B cell (primary cell): ENCODE results near the gene ASH1L. TPM values are rescaled to one million over a fixed set of nuclear protein-coding genes. Genes with fewer than 3 reads are reported as not detected.

ENCODE experiments used
- ATAC-seq: fragments of 200-7000 bp; cut with Tn5 transposase; one replicate; pipeline ENCODE4 v1.10.0; 2021; ENCODE audit warnings: low read depth, mild to moderate bottlenecking, moderate number of reproducible peaks, moderate library complexity
- CTCF ChIA-PET: fragments of 350-600 bp; sonication (Branson Sonifier 250); formaldehyde crosslinking; loops from one replicate; lab custom pipeline; 2021; ENCODE audit warnings: antibody characterized with exemption, inconsistent platforms; lab: Charles Lee
- POLR2A ChIA-PET: fragments of 350-600 bp; sonication (Branson Sonifier 250); formaldehyde crosslinking; loops from one replicate; lab custom pipeline; 2021; ENCODE audit warnings: antibody characterized with exemption; lab: Charles Lee
- DNase-seq: peaks from one replicate; pipeline ENCODE4 v3.0.0; 2013
- H2AFZ ChIP-seq: 2 replicates; pipeline ENCODE4 v1.6.1; 2012; ENCODE audit warnings: mild to moderate bottlenecking, low read depth, low read length; ENCODE audit not compliant: insufficient read depth, poor library complexity, severe bottlenecking
- H3K27ac ChIP-seq, 2 donors: 1 replicate in 1 of 2; 2 replicates in 1 of 2; pipeline ENCODE4 v1.5.1; 2012 to 2013; ENCODE audit warnings: low read length in 2 of 2, mild to moderate bottlenecking in 2 of 2, moderate library complexity in 1 of 2
- H3K27me3 ChIP-seq, 4 experiments: fragments of 200-600 bp in 1 of 4; sonication (generic) in 1 of 4; replicated peaks in 1 of 4; 1 replicate in 2 of 4; 2 replicates in 2 of 4; pipeline versions ENCODE4 v1.6.1 to v1.7.0; 2013 to 2016; ENCODE audit warnings: low read length in 3 of 4, mild to moderate bottlenecking in 2 of 4, mixed read lengths in 1 of 4, moderate library complexity in 1 of 4; ENCODE audit not compliant: insufficient read depth in 4 of 4, control insufficient read depth in 3 of 4; ENCODE audit errors: control extremely low read depth in 1 of 4
- H3K36me3 ChIP-seq, 2 experiments: replicated peaks in 1 of 2; 1 replicate in 1 of 2; 2 replicates in 1 of 2; pipeline versions ENCODE4 v1.6.1 to v1.7.1; 2013; ENCODE audit warnings: low read length in 1 of 2; ENCODE audit not compliant: insufficient read depth in 2 of 2, control insufficient read depth in 1 of 2; ENCODE audit errors: control extremely low read depth in 1 of 2, extremely low read depth in 1 of 2
- H3K4me1 ChIP-seq, 2 donors: fragments of 200-600 bp in 1 of 2; sonication (generic) in 1 of 2; 1 replicate in 1 of 2; 2 replicates in 1 of 2; pipeline versions ENCODE4 v1.5.1 to v1.6.1; 2013 to 2017; ENCODE audit warnings: low read length in 2 of 2; ENCODE audit not compliant: control insufficient read depth in 2 of 2, insufficient read depth in 2 of 2
- H3K4me2 ChIP-seq: replicated peaks from 2 replicates; pipeline ENCODE3; 2012; ENCODE audit warnings: mild to moderate bottlenecking, low read depth, low read length; ENCODE audit not compliant: poor library complexity, severe bottlenecking
- H3K4me3 ChIP-seq, 5 experiments: fragments of 200-600 bp in 1 of 5; sonication (generic) in 1 of 5; 1 replicate in 3 of 5; 2 replicates in 2 of 5; pipeline versions ENCODE4 v1.5.1 to v1.7.0; 2011 to 2016; ENCODE audit warnings: low read length in 4 of 5, mild to moderate bottlenecking in 4 of 5, low read depth in 2 of 5, control low read depth in 1 of 5, moderate library complexity in 1 of 5; ENCODE audit not compliant: insufficient read depth in 1 of 5; ENCODE audit errors: control extremely low read depth in 1 of 5, extremely low read depth in 1 of 5
- H3K79me2 ChIP-seq: fragments of 200-600 bp; sonication (generic); one replicate; pipeline ENCODE4 v1.6.0; 2016; ENCODE audit warnings: low read length; ENCODE audit not compliant: control insufficient read depth, insufficient read depth
- H3K9ac ChIP-seq: fragments of 200-600 bp; sonication (generic); 2 replicates; pipeline ENCODE4 v1.6.1; 2017; ENCODE audit warnings: mild to moderate bottlenecking, low read length, moderate library complexity
- H3K9me3 ChIP-seq, 3 donors: one replicate each; pipeline versions ENCODE4 v1.6.1 to v1.7.1; 2013; ENCODE audit warnings: low read length in 2 of 3; ENCODE audit not compliant: control insufficient read depth in 2 of 3, insufficient read depth in 1 of 3; ENCODE audit errors: control extremely low read depth in 1 of 3
- H4K20me1 ChIP-seq: 2 replicates; pipeline ENCODE4 v1.6.0; 2012; ENCODE audit warnings: mild to moderate bottlenecking, low read length; ENCODE audit not compliant: insufficient read depth, control insufficient read depth, poor library complexity, severe bottlenecking
- H3K27ac Mint-ChIP-seq: one replicate; pipeline ENCODE4 v1.8.0; 2021; ENCODE audit warnings: mixed read lengths
- H3K27me3 Mint-ChIP-seq: one replicate; pipeline ENCODE4 v1.8.0; 2021; ENCODE audit warnings: mixed read lengths
- H3K4me1 Mint-ChIP-seq: one replicate; pipeline ENCODE4 v1.8.0; 2021; ENCODE audit warnings: mixed read lengths
- H3K4me3 Mint-ChIP-seq: one replicate; pipeline ENCODE4 v1.8.0; 2021; ENCODE audit warnings: mixed read lengths
- H3K9me3 Mint-ChIP-seq: one replicate; pipeline ENCODE4 v1.8.0; 2022; ENCODE audit warnings: mixed read lengths; ENCODE audit not compliant: insufficient read depth
- EZH2 ChIP-seq: IDR thresholded peaks from 2 replicates; pipeline ENCODE4 v1.6.1; 2012; ENCODE audit warnings: borderline replicate concordance, low read depth, mild to moderate bottlenecking, moderate library complexity, low read length; ENCODE audit not compliant: insufficient read depth, poor library complexity, severe bottlenecking
- WGBS: methylation state at CpG from one replicate; pipeline ENCODE4 v1.1.5; 2013; ENCODE audit warnings: missing lambda C conversion rate; ENCODE audit not compliant: insufficient coverage; 5-methylcytosine and 5-hydroxymethylcytosine counted together
- intact Hi-C: fragments of 100-400 bp; cut with micrococcal nuclease; formaldehyde crosslinking; loops from one replicate; pipeline ENCODE4 v1.10.0; 2022
- polyA plus RNA-seq: library from polyadenylated mRNA; depleted of rRNA; stranded (reverse); fragments of >200 nt; gene quantifications from 2 replicates; pipeline ENCODE4 v1.2.3, GENCODE V29; 2012
- total RNA-seq, 2 donors: library from RNA; stranded (reverse); fragments of 120-200 nt in 1 of 2; gene quantifications; 1 replicate in 1 of 2; 2 replicates in 1 of 2; pipeline versions ENCODE4 v1.2.3 to v1.2.4, GENCODE V29; 2013 to 2022
- TF ChIP-seq, protein P1 (sequence below): fragments of 200-600 bp; IDR thresholded peaks from one replicate; pipeline ENCODE4 v1.8.0; 2022; ENCODE audit warnings: antibody characterized with exemption, mild to moderate bottlenecking

Gene ASH1L
- total and polyA plus RNA-seq, 2 donors (not counting 1 experiment from before 2014, with no cell fraction given) = 17.7 to 124 TPM

DNA sequence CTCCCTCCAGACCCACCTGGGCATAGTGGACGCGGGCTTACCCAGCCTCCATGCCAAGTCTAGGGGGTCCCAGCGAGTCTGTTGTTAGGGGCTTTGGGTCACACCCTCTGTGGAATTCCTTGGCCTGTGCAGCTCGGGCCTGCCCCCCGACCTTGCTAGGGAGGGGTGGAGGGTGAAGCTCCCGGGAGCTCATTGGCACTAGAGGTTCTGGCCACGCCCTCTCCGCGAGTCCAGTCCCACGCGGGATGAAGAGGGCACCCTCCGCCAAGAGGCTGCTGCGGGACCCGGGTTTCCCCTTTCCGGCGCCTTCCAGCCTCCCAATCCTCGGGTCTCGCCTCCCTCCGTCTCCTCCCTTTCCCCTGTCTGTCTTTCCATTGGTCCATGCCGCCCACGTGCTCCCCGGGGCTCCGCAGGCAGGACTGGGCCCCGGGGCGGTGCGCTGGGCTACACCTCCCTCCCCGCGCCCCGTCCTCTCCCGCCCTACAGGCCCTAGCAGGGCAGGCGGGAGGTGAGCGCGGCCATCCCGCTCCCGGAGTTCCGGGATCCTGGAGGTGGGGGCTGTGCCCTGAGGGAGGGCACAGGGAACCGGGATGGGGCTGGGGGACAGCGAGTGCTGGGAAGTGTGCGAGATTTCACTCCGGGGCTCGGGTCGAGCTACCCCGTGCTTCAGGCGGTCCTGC lies 238.4 kb downstream of the ASH1L start:
- Mint-ChIP-seq H3K4me3 (peak overlapping the region; percentile 92), H3K27ac (peak overlapping the region; percentile 87), H3K27me3 (no peaks in the 10 kb centered on the region), H3K9me3 (no peaks in the 10 kb centered on the region), H3K4me1 (peaks cover 31% of the 10 kb centered on the region)
- peak overlapping the region; percentile 98 for H2AFZ ChIP-seq
- H3K27me3 ChIP-seq = no peaks in the 10 kb centered on the region
- peak overlapping the region; percentile 64 to 100 (median 97) for H3K4me3 ChIP-seq
- intact Hi-C loops = loop anchor here (1.0 to 10.0 kb wide), 3 partner anchors 51 to 1181 kb away; partner anchors contain the start of genes CLK2 and MEF2D
- ChIA-PET POLR2A (interaction anchor here (0.5 to 1.5 kb wide), 10 partner anchors 16 to 621 kb away, joined by 3 to 6 read pairs (median 3); partner anchors contain the start of genes CLK2, FDPS, HCN3 and ZBTB7B), CTCF (interaction anchor here (0.5 to 6.5 kb wide), 18 partner anchors 12 to 180 kb away, joined by 3 to 128 read pairs (median 6); partner anchors contain the start of genes CLK2, ENTREP3, FDPS and MTX1)
- H3K4me2 ChIP-seq = peak overlapping the region; percentile 99
- peak; percentile 74 for ATAC-seq
- peaks cover 4% of the 10 kb centered on the region for H3K79me2 ChIP-seq
- peak; percentile 89 for DNase-seq
- peaks cover 17 to 35% of the 10 kb centered on the region in 2 donors for H3K4me1 ChIP-seq
- no peak for TF ChIP-seq EZH2
- TF ChIP-seq, protein P1, sequence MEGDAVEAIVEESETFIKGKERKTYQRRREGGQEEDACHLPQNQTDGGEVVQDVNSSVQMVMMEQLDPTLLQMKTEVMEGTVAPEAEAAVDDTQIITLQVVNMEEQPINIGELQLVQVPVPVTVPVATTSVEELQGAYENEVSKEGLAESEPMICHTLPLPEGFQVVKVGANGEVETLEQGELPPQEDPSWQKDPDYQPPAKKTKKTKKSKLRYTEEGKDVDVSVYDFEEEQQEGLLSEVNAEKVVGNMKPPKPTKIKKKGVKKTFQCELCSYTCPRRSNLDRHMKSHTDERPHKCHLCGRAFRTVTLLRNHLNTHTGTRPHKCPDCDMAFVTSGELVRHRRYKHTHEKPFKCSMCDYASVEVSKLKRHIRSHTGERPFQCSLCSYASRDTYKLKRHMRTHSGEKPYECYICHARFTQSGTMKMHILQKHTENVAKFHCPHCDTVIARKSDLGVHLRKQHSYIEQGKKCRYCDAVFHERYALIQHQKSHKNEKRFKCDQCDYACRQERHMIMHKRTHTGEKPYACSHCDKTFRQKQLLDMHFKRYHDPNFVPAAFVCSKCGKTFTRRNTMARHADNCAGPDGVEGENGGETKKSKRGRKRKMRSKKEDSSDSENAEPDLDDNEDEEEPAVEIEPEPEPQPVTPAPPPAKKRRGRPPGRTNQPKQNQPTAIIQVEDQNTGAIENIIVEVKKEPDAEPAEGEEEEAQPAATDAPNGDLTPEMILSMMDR = no peak
- no peaks in the 10 kb centered on the region for H4K20me1 ChIP-seq
- peak overlapping the region; percentile 81 to 85 for H3K27ac ChIP-seq
- no peaks in the 10 kb centered on the region for H3K36me3 ChIP-seq
- H3K9ac ChIP-seq = peak overlapping the region; percentile 98
- H3K9me3 ChIP-seq = peaks cover 0 to 2% (median 0%) of the 10 kb centered on the region in 3 donors
- under 1% methylated on average over 40 of the region's 44 CpGs for WGBS

DNA sequence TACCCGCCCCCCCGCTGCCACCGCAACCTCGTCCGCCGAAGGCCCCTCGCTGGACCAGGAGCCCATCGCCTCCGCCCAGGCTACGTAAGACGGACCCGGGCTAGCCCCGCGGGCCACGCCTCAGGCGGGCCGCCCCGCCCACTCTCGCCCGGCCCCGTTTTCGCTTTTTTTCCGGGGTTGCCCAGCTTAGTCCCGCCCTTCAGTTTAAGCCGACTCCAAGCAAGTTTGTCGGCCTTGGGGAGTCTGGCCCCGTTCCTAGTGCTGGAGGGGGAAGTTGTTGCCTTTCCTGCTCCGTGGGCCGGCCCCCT lies 238.9 kb downstream of the ASH1L start:
- peaks cover 36% of the 10 kb centered on the region for H3K4me1 Mint-ChIP-seq
- H3K27ac Mint-ChIP-seq = peak overlapping the region; percentile 87
- CTCF ChIA-PET = interaction anchor here (0.6 to 6.5 kb wide), 18 partner anchors 12 to 180 kb away, joined by 3 to 128 read pairs (median 6); partner anchors contain the start of genes CLK2, ENTREP3, FDPS and MTX1
- Histone ChIP-seq H4K20me1 (no peaks in the 10 kb centered on the region), H3K9ac (peak overlapping the region; percentile 98), H3K4me1 (peaks cover 17 to 35% of the 10 kb centered on the region in 2 donors), H3K79me2 (peaks cover 4% of the 10 kb centered on the region), H3K36me3 (no peaks in the 10 kb centered on the region), H2AFZ (peak overlapping the region; percentile 98), H3K27ac (peak overlapping the region; percentile 81 to 85), H3K4me2 (peak overlapping the region; percentile 99), H3K27me3 (no peaks in the 10 kb centered on the region), H3K4me3 (peak overlapping the region; percentile 64 to 100 (median 97)), H3K9me3 (peaks cover 0 to 2% (median 0%) of the 10 kb centered on the region in 3 donors)
- intact Hi-C loops = loop anchor here (1.0 to 10.0 kb wide), 10 partner anchors 15 to 1181 kb away; partner anchors contain the start of genes ASH1L, CLK2, FDPS and HCN3
- TF ChIP-seq, protein P1 = no peak
- TF ChIP-seq EZH2 = no peak
- POLR2A ChIA-PET = interaction anchor here (0.7 to 1.5 kb wide), 8 partner anchors 16 to 621 kb away, joined by 3 to 6 read pairs (median 4); partner anchors contain the start of genes CLK2, FDPS, HCN3 and ZBTB7B
- DNase-seq (peak; percentile 87), ATAC-seq (peak; percentile 63)
- WGBS = 0% methylated on average over 27 of the region's 29 CpGs
- no peaks in the 10 kb centered on the region for H3K27me3 Mint-ChIP-seq
- peak overlapping the region; percentile 92 for H3K4me3 Mint-ChIP-seq
- H3K9me3 Mint-ChIP-seq = no peaks in the 10 kb centered on the region
